Measurements from ENCODE around the gene CES3.
"Not testable (repeated sequence)": the region's sequence is repeated elsewhere in the genome, so short reads cannot be mapped to it uniquely, and the experiment has no call there.

CES3 gene

DNA sequence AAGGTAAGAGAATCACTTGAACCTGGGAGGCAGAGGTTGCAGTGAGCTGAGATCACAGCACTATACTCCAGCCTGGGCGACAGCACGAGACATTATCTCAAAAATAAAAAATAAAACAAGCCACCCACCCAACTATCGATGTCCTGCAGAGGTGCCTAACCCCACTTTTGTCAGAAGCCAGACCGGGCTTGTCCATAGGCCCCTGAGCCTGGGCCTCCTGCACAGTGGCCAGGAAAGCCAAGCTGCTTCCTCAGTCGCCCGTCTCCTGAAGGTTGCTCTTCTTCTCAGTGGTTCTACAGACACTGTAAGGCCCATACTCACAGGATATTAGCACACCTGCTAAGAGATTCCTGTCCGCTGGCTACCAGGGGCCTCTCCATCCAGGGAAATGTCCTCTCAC lies 14.5 kb upstream of the CES3 start:
- no peak for DNase-seq (ENCODE audit: low spot score)

DNA sequence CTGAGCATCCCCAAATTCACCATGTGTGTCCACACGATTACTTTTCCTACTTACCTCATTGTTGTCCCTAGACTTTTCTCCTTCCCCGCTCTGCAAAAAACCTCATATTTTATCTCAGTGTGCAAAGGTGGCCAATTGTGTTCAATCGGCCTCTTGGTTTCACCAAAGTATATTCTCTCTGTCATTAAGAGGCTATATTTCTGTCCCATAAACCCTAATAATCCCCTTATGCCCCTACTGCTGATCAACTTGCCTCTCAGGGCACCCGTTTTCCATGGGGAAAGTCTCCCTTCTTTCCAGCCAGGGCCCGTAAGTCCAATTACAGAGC lies 14.1 kb upstream of the CES3 start:
- no peak for DNase-seq (ENCODE audit: low spot score)

DNA sequence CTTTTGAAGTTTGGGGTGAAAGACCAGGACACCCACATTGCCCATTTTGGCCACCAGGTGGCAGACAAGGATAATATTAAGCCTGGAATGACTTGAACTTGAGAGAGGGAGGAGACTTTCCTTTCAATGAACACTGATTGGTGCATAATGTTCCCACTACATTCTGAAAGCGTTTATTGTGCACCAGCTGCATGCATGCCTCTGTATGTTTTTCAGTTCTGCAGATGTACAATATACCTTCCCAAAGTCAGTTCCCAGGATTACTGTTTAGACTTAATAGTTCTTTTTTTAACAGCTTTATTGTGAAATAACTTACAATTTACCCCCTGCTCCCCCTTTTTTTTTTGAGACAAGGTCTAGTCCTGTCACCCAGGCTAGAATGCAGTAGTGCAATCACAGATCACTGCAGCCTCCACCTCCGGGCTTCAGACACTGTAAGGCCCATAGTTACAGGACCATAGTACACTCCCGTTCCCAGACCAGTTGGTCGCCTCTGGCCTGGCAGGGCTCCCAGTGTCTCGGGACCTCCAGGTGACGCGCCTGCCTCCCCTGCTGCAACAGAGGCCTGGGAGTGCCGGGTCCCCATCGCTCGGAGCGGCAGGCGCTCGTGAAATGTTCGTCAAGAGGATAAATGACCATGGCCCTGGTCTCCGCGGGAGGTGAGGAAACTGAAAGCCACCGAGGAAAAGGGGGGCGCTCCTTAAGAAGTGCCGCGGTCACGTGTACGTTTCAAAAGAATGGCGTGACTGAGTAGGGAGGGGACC lies 13.6 kb upstream of the CES3 start:
- peak; percentile 93 for DNase-seq (ENCODE audit: low spot score)

DNA sequence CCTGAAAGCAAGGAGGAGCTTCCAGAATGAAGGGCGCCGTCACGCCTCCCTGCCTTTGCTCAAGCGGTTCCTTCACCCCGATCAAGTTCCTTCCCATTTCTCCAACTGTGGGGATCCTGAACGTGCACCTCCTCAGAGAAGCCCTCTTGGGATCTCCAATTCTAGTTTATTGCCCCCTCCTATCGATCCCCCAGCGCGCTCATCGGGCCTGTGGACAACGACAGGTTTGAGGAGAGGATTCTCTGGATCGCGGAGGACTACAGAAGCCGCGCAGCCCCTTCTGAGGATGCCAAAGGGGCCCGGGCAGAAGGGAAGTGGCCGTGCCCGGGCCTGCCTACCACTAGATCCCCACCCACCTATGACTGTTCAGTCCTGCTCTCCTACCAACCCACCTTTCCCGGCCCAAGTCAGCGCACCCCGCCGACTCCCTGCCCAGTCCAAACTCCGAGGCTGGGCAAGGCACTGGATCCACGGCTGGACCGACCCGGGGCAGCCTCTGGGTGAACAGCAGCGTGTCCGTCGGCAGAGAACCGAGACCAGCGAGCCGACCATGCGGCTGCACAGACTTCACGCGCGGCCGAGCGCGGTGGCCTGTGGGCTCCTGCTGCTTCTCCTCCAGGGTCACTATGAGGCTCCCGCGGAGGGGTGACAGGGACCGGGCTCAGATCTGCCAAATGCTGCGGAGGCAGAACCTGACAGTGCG lies 12.8 kb upstream of the CES3 start:
- DNase-seq (ENCODE audit: low spot score), result no peak

DNA sequence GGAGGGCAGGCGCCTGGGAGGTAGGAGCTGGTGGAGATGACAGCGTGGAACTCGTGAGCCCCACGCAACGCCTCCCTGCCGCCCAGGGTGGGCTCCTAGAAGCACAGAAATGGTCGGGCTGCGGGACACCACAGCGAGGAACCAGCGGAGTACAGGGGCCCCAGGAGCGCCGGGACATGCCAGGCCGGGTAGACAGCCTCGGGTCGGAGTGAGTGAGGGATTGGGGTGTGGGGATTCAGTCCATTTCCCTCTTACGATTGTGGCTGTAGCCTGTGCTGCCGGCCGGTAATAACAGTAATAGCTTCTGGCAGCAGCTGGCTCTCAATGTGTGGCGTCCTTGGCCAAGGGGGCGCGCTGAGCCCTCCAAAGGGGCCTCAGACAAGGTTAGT lies 12.2 kb upstream of the CES3 start:
- DNase-seq (ENCODE audit: low spot score), result no peak

DNA sequence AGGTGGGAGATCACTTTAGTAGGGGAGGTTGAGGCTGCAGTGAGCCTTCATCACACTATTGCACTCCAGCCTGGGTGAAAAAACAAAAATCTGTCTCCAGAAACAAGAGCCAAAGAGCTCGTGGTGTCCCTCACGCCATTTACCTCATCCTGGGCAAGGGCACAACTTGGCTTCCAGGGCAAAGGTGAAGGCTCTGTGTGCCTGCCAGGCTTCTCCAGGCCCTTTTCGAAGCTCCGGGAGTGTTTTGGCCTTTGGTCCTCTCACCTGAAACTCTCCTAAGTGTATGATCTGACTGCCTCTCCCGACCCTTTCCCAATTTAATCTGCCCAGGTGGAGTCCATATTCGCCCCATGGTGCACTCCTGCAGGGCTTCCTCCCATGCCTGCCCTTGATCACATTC lies 11.6 kb upstream of the CES3 start:
- no peak for DNase-seq (ENCODE audit: low spot score)

DNA sequence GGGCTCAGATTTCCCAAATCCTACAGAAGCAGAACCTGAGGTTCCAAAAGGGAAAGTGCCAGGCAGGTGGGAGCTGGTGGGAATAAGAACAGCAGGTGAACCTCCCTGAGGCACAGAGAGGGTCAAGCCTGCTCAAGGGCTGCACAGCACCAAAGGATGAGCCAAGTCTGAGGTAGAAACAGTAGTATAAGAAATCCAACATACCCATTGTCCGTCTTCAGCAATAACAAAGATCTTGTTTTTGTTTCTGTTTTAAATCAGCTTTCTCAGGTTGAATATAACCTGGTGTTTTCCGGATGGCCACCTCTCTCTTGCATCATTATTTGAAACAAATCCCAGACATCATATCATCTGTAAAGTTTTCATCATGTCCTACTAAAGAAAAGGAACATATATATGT lies 10.6 kb upstream of the CES3 start:
- DNase-seq (ENCODE audit: low spot score), result peak; percentile 42

DNA sequence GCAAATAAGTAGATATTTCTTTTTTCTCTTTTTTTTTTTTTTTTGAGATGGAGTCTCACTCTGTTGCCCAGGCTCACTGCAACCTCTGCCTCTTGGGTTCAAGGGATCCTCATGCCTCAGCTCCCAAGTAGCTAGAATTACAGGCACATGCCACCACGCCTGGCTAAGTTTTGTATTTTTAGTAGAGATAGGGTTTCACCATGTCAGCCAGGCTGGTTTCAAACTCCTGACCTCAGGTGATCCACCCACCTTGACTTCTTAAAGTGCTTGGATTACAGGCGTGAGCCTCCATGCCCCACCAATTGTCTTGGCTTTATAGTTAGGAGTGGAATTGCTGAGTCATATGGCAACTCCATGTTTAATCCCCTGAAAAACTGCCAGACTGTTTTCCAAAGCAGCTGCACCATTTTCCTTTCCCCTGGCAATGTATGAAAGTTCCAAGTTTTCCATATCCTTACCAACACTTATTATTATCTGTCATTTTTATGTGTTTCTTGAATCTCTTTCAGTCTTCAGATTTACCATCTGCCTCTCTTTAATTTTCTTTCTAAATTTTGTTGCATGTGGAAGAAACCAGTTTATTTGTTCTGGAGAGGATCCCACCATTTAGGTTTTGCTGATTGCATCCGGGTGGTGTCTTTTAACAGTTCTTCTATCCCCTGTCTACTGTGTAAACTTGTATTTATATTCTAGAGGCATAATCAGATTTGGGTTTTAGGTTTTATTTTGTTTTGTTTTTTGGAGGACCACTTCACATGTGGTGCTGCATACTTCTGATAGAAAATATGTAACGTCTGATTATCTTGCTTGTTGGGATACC lies 9.9 kb upstream of the CES3 start:
- no peak for DNase-seq (ENCODE audit: low spot score)

DNA sequence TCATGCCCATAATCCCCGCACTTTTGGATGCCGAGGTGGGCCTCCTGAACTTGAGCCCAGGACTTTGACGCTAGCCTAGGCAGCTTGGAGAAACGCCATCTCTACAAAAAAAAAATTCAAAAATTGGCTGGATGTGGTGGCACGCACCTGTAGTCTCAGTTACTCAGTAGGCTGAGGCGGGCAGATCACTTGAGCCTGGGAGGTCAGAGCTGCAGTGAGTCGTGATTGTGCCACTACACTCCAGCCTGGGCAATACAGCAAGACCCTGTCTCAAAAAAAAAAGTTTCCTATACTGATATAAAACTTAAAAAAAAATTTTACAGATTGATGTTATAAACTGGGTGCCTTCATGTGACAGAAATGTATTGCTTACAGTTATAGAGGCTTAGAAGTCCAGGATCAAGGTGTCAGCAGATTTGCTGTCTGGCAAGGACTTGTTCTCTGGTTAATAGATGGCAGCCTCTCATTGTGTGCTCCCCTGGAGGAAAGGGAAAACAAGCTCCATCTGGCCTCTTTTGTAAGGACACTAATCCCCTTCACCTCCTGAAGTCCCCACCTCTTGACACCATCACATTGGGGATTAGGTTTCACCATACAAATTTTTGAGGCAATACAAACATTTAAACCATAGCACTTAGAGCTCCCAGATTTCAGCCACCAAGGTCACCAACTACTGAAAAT lies 8.5 kb upstream of the CES3 start:
- DNase-seq (ENCODE audit: low spot score), result no peak

DNA sequence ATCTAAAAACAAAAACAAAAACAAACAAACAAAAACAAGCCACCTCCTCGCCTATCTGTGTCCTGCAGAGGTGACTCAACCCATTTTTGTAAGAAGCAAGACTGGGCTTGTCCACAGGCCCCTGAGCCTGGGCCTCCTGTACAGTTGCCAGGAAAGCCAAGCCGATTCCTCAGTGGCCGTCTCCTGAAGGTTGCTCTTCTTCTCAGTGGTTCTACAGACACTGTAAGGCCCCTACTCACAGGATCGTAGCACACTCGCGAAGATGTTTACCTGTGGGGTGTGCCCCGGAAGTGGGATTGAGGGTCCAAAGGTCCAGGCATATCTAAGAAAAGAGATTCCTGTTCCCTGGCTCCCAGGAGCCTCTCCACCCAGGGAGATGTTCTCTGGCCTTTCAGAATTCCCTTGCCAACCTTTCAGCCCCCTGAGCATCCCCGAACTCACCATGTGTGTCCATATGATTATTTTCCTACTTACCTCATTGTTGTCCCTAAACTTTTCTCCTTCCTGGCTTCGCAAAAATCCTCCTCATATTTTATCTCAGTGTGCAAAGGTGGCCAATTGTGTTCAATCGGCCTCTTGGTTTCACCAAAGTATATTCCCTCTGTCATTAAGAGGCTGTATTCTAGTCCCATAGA lies 7.5 kb upstream of the CES3 start:
- DNase-seq (ENCODE audit: low spot score), result no peak

DNA sequence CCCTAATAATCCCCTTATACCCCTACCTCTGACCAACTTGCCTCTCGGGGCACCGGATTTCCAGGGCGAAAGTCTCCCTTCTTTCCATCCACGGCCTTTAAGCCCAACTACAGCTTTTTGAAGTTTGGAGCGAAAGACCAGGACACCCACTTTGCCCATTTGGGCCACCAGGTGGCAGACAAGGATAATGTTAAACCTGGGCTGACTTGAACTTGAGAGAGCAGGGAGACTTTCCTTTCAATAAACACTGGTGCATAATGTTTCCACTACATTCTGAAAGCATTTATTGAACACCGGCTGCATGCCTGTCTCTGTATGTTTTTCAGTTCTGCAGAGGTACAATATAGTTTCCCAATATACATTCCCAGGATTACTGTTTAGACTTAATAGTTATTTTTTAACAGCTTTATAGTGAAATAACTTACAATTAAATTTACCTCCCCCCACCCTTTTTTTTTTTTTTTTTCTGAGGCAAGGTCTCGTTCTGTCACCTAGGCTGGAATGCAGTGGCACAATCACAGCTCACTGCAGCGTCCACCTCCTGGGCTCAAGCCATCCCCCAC lies 6.9 kb upstream of the CES3 start:
- peak; percentile 85 for DNase-seq (ENCODE audit: low spot score)

DNA sequence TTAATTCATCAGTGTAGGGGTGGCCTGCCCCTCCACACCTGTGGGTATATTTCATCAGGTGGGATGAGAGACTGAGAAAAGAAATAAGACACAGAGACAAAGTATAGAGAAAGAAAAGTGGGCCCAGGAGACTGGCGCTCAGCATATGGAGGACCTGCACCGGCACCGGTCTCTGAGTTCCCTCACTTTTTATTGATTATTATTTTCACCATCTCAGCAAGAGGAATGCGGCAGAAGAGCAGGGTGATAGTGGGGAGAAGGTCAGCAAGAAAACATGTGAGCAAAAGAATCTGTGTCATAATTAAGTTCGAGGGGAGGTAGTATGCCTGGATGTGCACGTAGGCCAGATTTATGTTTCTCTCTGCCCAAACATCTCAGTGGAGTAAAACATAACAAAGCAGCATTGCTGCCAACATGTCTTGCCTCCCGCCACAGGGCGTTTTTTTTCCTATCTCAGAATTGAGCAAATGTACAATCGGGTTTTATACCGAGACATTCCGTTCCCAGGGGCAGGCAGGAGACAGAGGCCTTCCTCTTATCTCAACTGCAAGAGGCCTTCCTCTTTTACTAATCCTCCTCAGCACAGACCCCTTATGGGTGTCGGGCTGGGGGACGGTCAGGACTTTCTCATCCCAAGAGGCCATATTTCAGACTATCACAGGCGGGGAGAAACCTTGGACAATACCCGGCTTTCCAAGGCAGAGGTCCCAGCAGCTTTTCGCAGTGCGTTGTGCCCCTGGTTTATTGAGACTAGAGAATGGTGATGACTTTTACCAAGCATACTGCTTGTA lies 5.5 kb upstream of the CES3 start:
- DNase-seq (ENCODE audit: low spot score), result not testable (repeated sequence)

DNA sequence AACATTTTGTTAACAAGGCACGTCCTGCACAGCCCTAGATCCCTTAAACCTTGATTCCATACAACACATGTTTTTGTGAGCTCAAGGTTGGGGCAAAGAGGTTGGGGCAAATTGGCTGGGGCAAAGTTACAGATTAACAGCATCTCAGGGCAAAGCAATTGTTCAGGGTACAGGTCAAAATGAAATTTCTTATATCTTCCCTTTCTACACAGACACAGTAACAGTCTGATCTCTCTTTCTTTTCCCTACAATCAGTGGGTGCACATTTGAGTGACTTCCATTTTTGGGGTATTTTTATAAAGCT lies 5.0 kb upstream of the CES3 start:
- not testable (repeated sequence) for DNase-seq (ENCODE audit: low spot score)

DNA sequence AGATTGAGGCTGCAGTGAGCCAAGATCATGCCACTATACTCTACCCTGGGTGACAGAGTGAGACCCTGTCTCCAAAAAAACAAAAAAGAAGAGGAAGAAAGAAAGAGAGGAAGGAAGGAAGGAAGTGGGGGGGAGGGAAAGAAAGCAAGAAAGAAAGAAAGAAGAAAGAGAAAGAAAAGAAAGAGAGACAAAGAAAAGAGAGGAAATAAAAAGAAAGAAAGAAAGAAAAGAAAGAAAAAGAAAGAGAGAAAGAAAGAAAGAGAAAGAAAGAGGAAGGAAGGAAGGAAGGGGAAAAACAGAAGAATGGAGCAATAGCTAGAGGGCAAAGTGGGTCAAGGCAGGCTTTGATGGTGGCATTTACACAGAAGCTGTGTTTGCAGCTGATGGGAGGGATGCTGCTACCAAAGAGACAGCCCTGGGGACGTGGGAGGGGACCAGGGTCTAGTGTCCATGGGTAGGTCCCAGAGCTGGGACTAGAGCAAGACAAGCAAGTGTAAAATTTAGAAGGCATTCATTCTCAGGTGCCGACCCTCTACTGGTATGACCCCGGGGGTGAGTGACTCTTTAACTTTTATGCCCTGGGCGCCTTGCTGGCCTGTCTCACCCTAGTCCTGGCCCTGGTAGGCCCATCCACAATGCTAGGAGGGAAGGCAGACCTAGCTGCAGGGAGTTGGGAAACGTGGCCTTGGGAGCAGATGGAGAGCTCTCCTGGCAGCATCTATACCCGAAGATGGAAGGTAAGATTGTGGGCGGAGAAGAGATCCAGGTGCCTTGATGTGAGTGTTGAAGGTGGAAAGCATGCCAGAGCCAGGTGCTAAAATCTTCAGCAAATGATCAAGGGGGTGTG lies 2.0 kb upstream of the CES3 start:
- DNase-seq (ENCODE audit: low spot score), result no peak

DNA sequence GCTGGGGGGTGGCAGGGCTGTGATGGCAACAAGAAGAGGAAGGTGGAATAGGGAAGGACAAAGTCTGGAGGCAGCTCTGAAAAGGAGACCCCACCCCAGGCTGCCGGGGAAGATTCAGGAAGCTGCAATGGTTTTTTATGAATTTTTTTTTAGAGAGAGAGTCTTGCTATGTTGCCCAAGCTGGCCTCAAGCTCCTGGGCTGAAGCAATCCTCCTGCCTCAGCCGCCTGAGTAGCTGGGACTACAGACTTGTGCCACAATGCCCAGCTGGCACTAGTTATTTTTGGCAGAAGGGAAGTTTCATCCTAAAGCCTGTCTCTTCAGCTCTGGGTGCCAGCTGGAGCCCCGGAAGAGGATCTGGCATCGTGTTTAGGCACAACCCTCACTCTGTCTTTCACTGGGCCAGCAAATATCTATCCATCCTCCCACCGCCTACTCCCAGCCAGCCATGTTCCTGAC lies 1.3 kb upstream of the CES3 start:
- no peak for DNase-seq (ENCODE audit: low spot score)

DNA sequence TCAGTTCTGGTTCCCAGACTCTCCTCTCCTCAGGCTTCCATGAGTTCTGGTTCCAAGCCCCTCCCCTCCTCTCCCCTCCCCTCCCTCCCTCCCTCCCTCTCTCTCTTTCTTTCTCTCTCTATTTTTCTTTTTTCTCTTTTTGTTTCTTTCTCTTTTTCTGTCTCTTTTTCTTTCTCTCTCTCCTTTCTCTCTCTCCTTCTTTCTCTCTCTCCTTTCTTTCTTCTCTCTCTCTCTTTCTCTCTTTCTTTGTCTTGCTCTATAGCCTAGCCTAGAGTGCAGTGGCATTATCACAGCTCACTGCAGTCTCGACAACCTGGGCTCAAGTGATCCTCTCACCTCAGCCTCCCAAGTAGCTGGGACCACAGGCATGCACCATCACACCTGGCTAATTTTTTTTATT lies 796 bp upstream of the CES3 start:
- no peak for DNase-seq (ENCODE audit: low spot score)

DNA sequence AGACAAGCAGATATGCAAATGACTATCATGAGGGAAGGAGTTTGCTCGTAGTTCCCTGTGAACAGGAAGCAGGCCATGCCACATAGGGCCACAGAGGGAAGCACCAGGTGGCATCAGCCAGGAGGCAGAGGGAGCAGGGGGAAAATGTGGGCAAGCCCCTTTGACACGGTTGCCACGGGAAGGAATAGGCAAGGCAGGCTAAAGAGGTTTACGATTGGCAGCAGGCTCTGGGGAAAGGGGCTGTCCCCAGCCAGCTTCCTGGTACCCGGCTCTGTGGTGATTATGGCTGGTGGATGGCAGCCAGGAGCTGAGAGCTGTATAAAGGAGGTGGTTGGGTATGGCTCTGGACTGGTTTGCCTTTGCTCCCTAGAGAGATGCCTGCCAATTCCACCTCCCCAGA lies 848 bp downstream of the CES3 start:
- DNase-seq (ENCODE audit: low spot score), result peak; percentile 27

DNA sequence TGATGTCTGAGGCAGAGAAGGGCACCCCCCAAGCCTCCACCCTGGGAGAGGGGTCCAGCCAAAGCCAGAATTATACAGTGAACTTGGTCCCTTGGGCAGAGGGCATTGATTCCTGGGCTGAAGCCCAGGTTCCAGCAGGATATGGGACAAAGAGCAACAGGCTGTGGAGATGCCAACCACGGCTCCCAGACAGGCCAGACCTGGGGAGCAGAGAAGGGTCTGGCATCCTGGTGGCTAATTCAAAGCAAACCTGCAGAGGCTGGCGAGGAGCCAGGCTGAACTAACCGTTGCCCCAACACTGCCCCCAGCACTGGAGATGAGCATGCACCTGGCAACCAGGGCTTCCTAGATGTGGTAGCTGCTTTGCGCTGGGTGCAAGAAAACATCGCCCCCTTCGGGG lies 3.0 kb downstream of the CES3 start:
- no peak for DNase-seq (ENCODE audit: low spot score)

DNA sequence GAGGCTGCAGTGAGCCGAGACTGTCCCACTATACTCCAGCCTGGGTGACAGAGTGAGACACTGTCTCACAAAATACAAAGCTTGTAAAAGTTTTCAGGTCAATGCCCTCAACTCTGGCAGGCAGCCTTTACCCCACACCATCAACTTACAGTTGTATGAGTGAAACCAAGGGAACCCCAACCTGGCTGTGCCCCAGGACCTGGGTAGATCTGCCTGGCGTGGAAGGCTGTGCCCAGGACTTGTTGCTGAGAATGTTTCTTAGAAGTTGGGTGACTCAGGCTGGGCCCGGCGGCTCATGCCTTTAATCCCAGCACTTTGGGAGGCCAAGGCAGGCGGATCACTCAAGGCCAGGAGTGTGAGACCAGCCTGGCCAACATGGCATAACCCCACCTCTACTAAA lies 7.8 kb downstream of the CES3 start:
- no peak for DNase-seq (ENCODE audit: low spot score)

All from activated CD4-positive, alpha-beta T cell treated with anti-CD3 and anti-CD28 coated beads, Interleukin-2, Interleukin-4, amounts not matched to agents 100 ng/mL and 50 ng/mL, durations not matched to agents 16 hours and 8 hours (primary cell).